Stimulated activated naive CD8-positive, alpha-beta T cell treated with anti-CD3 and anti-CD28 coated beads, Interleukin-15, amount 100 ng/mL, for 72 hours (primary cell): ENCODE data around the gene IRAK3.
"Not testable (repeated sequence)": the region's sequence is repeated elsewhere in the genome, so short reads cannot be mapped to it uniquely, and the experiment has no call there.

Source experiments
- ATAC-seq: fragments of 150-1000 bp; cut with Tn5 transposase; 2 replicates; pipeline ENCODE4 v1.10.0; 2021; ENCODE audit warnings: mild to moderate bottlenecking, moderate library complexity
- DNase-seq, 2 donors: peaks; one replicate each; pipeline ENCODE4 v3.0.0; 2021 to 2022
- H3K27ac Mint-ChIP-seq, 2 donors: one replicate each; pipeline ENCODE4 v1.8.0; 2022; ENCODE audit warnings: mild to moderate bottlenecking in 2 of 2, mixed read lengths in 2 of 2, moderate library complexity in 2 of 2
- H3K27me3 Mint-ChIP-seq: one replicate; pipeline ENCODE4 v1.8.0; 2022; ENCODE audit warnings: mixed read lengths
- H3K4me1 Mint-ChIP-seq: one replicate; pipeline ENCODE4 v1.8.0; 2022; ENCODE audit warnings: mild to moderate bottlenecking, mixed read lengths
- H3K4me3 Mint-ChIP-seq, 2 donors: one replicate each; pipeline ENCODE4 v1.8.0; 2022; ENCODE audit warnings: mild to moderate bottlenecking in 2 of 2, mixed read lengths in 2 of 2, moderate library complexity in 1 of 2
- H3K9me3 Mint-ChIP-seq, 2 donors: one replicate each; pipeline ENCODE4 v1.8.0; 2022; ENCODE audit warnings: mixed read lengths in 2 of 2

Gene IRAK3

GRCh38 chr12:66232263-66232662 is 43.2 kb downstream of the IRAK3 start:
- ATAC-seq = no peak
- Mint-ChIP-seq H3K4me3 (no peak overlapping the region), H3K4me1 (no peaks in the 10 kb centered on the region), H3K9me3 (no peaks in the 10 kb centered on the region), H3K27ac (no peak overlapping the region), H3K27me3 (peaks cover 25% of the 10 kb centered on the region)
- DNase-seq = no peak

- not testable (repeated sequence) for H3K4me1 Mint-ChIP-seq, H3K27ac Mint-ChIP-seq, H3K9me3 Mint-ChIP-seq
- DNase-seq (peak; percentile 13 to 16), ATAC-seq (peak; percentile 57)
- H3K27me3 Mint-ChIP-seq = peaks cover 41% of the 10 kb centered on the region
- peak overlapping the region in 1 of 2 donors; percentile 13 for H3K4me3 Mint-ChIP-seq
These were observed 45.2 kb downstream of the IRAK3 start for GRCh38 chr12:66234037-66234693.

- H3K4me1 Mint-ChIP-seq, H3K9me3 Mint-ChIP-seq: not testable (repeated sequence)
- H3K4me3 Mint-ChIP-seq = peak overlapping the region; percentile 62 to 78
- peak overlapping the region in 1 of 2 donors; percentile 31 for H3K27ac Mint-ChIP-seq
- ATAC-seq = peak; percentile 86
- DNase-seq = peak; percentile 29 to 30
- peaks cover 50% of the 10 kb centered on the region for H3K27me3 Mint-ChIP-seq
These were observed 46.0 kb downstream of the IRAK3 start for GRCh38 chr12:66234773-66235625.

GRCh38 chr12:66235626-66236281 is 46.7 kb downstream of the IRAK3 start:
- DNase-seq (no peak), ATAC-seq (no peak)
- Mint-ChIP-seq H3K9me3 (no peaks in the 10 kb centered on the region), H3K27ac (peak overlapping the region in 1 of 2 donors; percentile 31), H3K27me3 (peaks cover 55% of the 10 kb centered on the region), H3K4me1 (no peaks in the 10 kb centered on the region), H3K4me3 (peak overlapping the region; percentile 62 to 78)

DNA sequence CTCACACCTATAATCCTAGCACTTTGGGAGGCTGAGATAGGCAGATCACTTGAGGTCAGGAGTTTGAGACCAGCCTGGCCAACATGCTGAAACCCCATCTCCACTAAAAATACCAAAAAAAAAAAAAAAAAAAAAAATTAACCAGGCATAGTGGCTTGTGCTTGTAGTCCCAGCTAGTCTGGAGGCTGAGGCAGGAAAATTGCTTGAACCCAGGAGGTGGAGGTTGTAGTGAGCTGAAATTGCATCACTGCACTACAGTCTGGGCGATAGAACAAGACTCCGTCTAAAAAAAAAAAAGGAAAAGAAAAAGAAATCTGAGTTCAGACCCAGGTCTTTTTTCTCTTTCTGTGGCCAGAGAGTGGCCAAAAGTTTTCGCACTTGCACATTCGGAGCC is 47.3 kb downstream of the IRAK3 start:
- peaks cover 57% of the 10 kb centered on the region for H3K27me3 Mint-ChIP-seq
- H3K4me3 Mint-ChIP-seq = peak overlapping the region in 1 of 2 donors; percentile 46
- H3K9me3 Mint-ChIP-seq, H3K4me1 Mint-ChIP-seq, H3K27ac Mint-ChIP-seq, DNase-seq, ATAC-seq: not testable (repeated sequence)

- ATAC-seq (no peak), DNase-seq (no peak)
- peaks cover 64% of the 10 kb centered on the region for H3K27me3 Mint-ChIP-seq
- no peaks in the 10 kb centered on the region for H3K4me1 Mint-ChIP-seq
- H3K4me3 Mint-ChIP-seq = no peak overlapping the region
- no peaks in the 10 kb centered on the region for H3K9me3 Mint-ChIP-seq
- H3K27ac Mint-ChIP-seq = no peak overlapping the region
These were observed 48.0 kb downstream of the IRAK3 start for GRCh38 chr12:66236969-66237368.

DNA sequence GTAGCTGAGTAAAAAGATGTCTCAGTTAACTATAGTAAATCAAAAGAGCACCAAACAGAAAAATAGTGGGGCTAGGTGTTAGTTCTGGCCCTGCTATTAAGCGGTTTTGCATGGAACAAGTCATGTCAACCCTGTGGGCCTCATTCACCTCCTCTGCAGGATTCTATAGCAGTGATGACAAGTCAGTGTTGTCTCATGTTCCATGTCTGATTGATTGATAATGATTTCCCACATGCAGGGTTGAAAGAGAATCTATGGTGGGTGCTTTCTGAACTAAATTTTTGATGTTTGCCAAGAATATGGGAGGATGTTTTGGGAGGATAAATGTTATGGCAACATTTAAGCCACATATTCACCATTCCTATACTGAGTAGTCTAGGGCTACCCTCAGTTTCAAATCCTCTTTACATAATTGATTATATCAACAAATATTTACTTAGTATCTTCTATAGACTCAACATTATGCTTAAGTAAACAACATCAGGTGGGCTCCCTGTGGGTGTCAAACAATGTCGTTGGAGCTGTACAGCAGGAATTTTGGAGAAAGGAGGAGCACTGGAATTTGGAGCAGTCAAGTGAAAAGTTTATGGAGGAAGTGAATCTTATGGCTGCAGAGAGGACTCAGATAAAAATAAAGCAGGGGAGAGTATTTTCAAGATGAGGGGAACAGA is 48.6 kb downstream of the IRAK3 start:
- Mint-ChIP-seq H3K4me3 (no peak overlapping the region), H3K4me1 (no peaks in the 10 kb centered on the region), H3K27me3 (peaks cover 71% of the 10 kb centered on the region), H3K27ac (no peak overlapping the region), H3K9me3 (no peaks in the 10 kb centered on the region)
- DNase-seq (no peak), ATAC-seq (no peak)

DNA sequence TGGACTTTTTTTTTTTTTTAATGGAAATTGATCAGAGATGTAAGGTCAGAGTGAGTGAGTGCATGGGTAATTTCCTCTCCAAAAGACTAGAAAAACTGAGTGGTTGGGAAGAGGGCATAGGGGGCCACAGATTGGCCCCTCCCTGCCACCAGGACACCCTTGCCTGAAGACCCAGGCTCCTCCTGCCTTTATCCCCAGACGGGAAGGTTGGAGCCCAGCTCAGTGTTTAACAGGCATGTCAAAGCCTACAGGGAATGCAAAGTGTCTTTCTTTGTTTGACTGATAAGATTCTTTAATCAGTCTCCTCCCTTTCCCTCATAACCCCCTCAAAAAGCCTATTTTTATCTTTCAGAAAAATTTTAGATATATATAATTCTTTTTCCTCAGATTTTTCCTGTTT is 50.3 kb downstream of the IRAK3 start:
- peaks cover 66% of the 10 kb centered on the region for H3K27me3 Mint-ChIP-seq
- H3K4me3 Mint-ChIP-seq = no peak overlapping the region
- no peak for ATAC-seq
- no peaks in the 10 kb centered on the region for H3K4me1 Mint-ChIP-seq
- no peaks in the 10 kb centered on the region for H3K9me3 Mint-ChIP-seq
- DNase-seq = no peak
- no peak overlapping the region for H3K27ac Mint-ChIP-seq

GRCh38 chr12:66240096-66240820 is 51.2 kb downstream of the IRAK3 start:
- Mint-ChIP-seq H3K4me1 (no peaks in the 10 kb centered on the region), H3K27ac (no peak overlapping the region), H3K27me3 (peaks cover 60% of the 10 kb centered on the region), H3K4me3 (no peak overlapping the region), H3K9me3 (no peaks in the 10 kb centered on the region)
- DNase-seq = no peak
- no peak for ATAC-seq

DNA sequence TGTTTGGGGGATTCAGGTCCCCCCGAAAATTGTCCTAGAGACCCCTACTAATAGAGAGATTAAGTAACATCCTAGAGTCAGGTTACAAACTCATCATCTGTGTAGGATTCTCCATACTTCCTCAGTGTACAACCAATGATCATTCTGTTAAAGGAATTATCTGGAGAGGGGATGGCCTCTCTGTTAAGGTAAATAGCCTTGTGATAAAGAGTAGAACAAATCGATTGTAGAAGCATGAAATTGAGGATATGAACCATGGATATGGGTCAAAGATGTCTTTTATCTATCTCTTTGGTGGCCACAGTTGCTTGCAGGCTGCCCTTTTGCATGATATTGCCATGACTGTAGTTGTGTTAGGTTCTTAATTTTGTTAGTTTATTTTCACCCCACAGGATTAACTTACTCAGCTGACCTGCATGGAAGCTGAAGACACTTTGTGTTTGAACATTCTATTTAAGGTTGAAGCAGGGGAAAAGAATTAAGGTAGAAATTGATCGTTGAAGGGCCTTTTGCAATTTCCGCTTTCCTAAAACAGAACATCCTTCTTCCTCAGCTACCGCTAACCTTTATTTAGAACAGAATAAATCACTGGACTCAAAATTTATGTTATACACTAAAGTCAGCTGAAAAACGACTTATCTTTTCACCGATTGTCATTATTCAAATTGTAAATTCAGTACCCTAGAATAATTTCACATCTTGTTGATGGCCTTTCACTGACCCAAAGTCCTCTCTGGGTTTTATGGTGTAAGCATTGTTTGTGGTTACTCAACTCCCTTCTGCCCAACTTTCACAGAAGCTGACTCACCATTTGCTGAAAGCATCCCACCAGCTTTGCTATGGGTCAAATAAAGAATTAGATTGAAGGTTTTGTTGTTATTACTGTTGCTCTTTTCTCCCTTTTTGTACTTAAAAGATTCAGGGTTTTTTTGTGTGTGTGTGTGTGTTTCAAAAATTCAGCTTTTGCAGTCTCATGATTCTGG is 52.3 kb downstream of the IRAK3 start:
- no peak overlapping the region for H3K27ac Mint-ChIP-seq
- DNase-seq (no peak), ATAC-seq (no peak)
- no peaks in the 10 kb centered on the region for H3K4me1 Mint-ChIP-seq
- no peaks in the 10 kb centered on the region for H3K9me3 Mint-ChIP-seq
- peaks cover 62% of the 10 kb centered on the region for H3K27me3 Mint-ChIP-seq
- H3K4me3 Mint-ChIP-seq = no peak overlapping the region

- Mint-ChIP-seq H3K4me1 (no peaks in the 10 kb centered on the region), H3K27me3 (peaks cover 53% of the 10 kb centered on the region), H3K27ac (no peak overlapping the region), H3K4me3 (no peak overlapping the region), H3K9me3 (no peaks in the 10 kb centered on the region)
- DNase-seq (no peak), ATAC-seq (no peak)
These were observed 53.3 kb downstream of the IRAK3 start for GRCh38 chr12:66242311-66242710.

- Mint-ChIP-seq H3K27me3 (peaks cover 37% of the 10 kb centered on the region), H3K4me3 (no peak overlapping the region), H3K9me3 (no peaks in the 10 kb centered on the region), H3K4me1 (no peaks in the 10 kb centered on the region), H3K27ac (no peak overlapping the region)
- ATAC-seq (no peak), DNase-seq (no peak)
These were observed 54.9 kb downstream of the IRAK3 start for GRCh38 chr12:66243911-66244310.

- ATAC-seq (no peak), DNase-seq (no peak)
- Mint-ChIP-seq H3K9me3 (no peaks in the 10 kb centered on the region), H3K4me3 (no peak overlapping the region), H3K27me3 (peaks cover 34% of the 10 kb centered on the region), H3K27ac (no peak overlapping the region), H3K4me1 (no peaks in the 10 kb centered on the region)
These were observed 55.4 kb downstream of the IRAK3 start for GRCh38 chr12:66244446-66244845.

- H3K4me3 Mint-ChIP-seq = no peak overlapping the region
- DNase-seq = no peak
- no peaks in the 10 kb centered on the region for H3K4me1 Mint-ChIP-seq
- peaks cover 13% of the 10 kb centered on the region for H3K27me3 Mint-ChIP-seq
- ATAC-seq = no peak
- H3K9me3 Mint-ChIP-seq = no peaks in the 10 kb centered on the region
- H3K27ac Mint-ChIP-seq = no peak overlapping the region
These were observed 58.7 kb downstream of the IRAK3 start for GRCh38 chr12:66247741-66248140.
